LNCAP (cell line): ENCODE results near the gene VSX2.

Source experiments
- CTCF ChIP-seq: fragments of 450-650 bp; IDR thresholded peaks from 2 replicates; pipeline ENCODE4 v1.5.1; 2017; ENCODE audit warnings: mild to moderate bottlenecking

VSX2 gene

DNA sequence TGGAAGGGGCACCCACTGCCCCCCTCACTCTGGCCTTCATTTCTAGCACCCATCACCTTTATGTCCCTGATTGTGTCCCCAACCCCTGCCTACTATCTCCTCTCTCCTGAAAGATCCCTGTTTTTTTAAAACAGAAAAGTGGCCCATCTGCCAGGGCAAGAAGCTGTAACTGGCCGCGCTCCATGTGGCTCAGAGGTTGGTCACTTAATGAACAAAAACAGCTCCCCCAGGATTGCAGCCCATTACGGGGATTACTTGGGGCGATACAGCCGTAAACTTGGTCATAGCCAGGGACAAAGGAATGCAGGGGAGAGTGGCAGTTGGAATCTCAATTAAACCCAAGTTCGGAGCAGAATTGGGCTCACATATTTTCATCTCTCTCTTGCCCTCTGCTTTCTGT is 34.8 kb upstream of the VSX2 start:
- TF ChIP-seq CTCF, result no peak

GRCh38 chr14:74205882-74206281 is 33.4 kb upstream of the VSX2 start:
- TF ChIP-seq CTCF, result no peak

DNA sequence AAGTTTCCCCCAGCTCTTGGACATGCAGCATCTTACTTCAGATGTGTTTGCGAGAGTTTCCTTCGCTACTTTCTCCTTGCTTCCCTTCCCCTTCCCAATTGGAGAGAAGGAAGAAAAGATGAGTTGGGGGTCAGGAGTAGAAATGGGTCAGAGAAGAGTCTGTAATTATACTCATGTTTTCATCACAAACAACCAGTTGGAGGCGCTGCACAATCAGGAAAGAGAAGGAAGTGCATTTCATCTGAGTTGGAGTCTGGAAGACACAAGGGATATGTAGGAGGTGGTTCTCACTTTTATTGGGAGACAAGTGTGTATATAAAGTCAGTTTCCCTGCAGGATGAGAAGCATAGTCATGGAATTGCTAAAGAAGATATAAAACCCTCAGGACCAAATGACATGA is 31.3 kb upstream of the VSX2 start:
- no peak; the same call in 1 of the 2 replicates for TF ChIP-seq CTCF

GRCh38 chr14:74208642-74209041 is 30.6 kb upstream of the VSX2 start:
- TF ChIP-seq CTCF, result no peak

GRCh38 chr14:74211945-74212580 is 27.2 kb upstream of the VSX2 start:
- no peak for TF ChIP-seq CTCF

DNA sequence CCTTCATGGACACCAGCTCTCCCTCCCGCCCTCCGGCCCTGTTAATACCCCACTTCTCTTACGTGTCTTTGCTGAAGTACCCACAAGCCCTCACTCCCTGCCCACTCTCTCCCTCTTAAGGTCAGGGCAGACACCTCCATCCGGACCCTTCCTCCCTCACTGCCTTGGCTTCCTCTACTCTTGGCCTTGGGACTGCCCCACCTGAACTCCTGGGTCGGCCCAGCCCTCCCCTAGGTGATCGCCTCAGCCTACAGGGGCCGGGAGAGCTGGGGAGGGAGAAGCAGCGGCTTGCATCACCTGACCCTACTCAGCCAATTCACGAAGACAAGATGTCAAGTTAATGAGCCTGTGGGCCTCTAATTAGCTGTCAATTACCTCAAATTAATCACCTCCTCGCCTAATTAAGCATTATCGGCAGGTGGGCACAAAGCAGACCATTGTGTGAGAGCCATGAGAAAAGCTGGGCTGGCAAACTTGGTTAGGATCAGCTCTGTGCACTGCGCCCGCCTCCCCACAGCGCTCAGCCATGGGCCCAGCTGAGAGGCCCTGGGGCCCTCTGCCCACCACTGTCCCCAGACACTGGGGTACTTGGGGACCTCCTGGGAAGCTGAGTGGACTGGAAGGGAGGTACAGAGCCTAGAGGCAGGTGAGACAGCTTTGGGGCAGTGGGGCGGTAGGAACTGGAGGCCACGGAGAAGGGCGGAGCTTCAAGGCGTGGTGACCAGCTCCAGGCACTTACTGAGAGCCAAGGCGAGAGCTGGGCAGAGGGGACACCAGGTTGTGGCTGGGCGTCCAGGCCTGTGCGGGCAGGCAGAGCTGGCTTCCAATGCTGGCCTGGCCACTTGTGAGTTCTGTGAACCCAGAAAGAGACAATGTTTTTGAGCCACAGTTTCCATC is 25.1 kb upstream of the VSX2 start:
- TF ChIP-seq CTCF, result no peak

DNA sequence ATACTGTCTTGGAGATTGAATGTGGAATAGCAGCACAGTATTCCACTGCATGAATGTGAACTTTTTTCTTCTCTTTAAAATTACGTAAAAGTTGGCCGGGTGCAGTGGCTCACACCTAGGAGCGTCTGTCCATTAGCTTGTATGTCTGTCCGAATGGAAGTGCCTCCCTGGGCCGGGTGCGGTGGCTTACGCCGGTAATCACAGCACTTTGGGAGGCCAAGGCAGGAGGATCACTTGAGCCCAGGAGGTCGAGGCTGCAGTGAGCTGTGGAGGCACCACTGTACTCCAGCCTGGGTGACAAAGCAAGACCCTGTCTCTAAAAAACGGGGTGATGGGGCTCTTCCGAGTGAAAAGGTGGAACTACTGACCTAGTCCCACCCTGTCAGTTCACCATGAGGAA is 22.6 kb upstream of the VSX2 start:
- TF ChIP-seq CTCF, result no peak
